RWPE1 (cell line): ENCODE results near the gene PHC2.

Experiments
- CTCF ChIA-PET: fragments of 350-600 bp; sonication (Branson Sonifier 250); formaldehyde crosslinking; extraction: SDS; loops from one replicate; lab custom pipeline; 2021; lab: Yijun Ruan, JAX
- POLR2A ChIA-PET: fragments of 400-600 bp; formaldehyde crosslinking; extraction: SDS; loops from one replicate; lab custom pipeline; 2020; ENCODE audit warnings: antibody characterized with exemption; ENCODE audit not compliant: low non-redundant PET; lab: Yijun Ruan, JAX
- DNase-seq: peaks from one replicate; pipeline ENCODE4 v3.0.0; 2012; ENCODE audit warnings: low spot score
- H3K27ac ChIP-seq: fragments of 450-650 bp; 2 replicates; pipeline ENCODE4 v1.5.1; 2017
- TF ChIP-seq, protein P1 (sequence below): fragments of 450-650 bp; conservative IDR thresholded peaks from 2 replicates; pipeline ENCODE4 v1.5.1; 2017; ENCODE audit warnings: low read depth, mild to moderate bottlenecking

Gene PHC2

GRCh38 chr1:33420870-33421775 lies 9.8 kb downstream of the PHC2 start:
- no peak overlapping the region for H3K27ac ChIP-seq
- CTCF ChIA-PET: no interaction called here
- POLR2A ChIA-PET: no interaction called here
- TF ChIP-seq, protein P1, sequence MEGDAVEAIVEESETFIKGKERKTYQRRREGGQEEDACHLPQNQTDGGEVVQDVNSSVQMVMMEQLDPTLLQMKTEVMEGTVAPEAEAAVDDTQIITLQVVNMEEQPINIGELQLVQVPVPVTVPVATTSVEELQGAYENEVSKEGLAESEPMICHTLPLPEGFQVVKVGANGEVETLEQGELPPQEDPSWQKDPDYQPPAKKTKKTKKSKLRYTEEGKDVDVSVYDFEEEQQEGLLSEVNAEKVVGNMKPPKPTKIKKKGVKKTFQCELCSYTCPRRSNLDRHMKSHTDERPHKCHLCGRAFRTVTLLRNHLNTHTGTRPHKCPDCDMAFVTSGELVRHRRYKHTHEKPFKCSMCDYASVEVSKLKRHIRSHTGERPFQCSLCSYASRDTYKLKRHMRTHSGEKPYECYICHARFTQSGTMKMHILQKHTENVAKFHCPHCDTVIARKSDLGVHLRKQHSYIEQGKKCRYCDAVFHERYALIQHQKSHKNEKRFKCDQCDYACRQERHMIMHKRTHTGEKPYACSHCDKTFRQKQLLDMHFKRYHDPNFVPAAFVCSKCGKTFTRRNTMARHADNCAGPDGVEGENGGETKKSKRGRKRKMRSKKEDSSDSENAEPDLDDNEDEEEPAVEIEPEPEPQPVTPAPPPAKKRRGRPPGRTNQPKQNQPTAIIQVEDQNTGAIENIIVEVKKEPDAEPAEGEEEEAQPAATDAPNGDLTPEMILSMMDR: no peak
- no peak for DNase-seq

DNA sequence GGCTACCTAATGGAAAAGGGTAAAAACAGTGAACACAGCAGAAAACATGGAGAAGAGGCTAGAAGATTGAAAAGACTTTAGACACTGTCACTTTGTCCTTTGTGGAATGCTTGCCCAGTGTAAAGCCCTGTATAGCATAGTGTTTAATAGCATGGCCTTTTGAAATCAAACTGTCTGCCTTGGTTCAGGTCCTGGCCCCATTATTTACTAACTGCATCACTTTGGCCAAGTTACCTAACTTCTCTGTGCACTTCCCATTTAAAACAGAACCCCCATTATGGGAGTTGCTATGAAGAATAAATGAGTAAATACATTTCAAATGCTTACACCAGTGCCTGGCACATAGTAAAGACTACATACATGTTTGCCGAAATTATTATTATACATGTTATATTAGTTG lies 12.1 kb downstream of the PHC2 start:
- H3K27ac ChIP-seq: no peak overlapping the region
- POLR2A ChIA-PET: no interaction called here
- CTCF ChIA-PET: no interaction called here
- no peak for DNase-seq
- TF ChIP-seq, protein P1: no peak

DNA sequence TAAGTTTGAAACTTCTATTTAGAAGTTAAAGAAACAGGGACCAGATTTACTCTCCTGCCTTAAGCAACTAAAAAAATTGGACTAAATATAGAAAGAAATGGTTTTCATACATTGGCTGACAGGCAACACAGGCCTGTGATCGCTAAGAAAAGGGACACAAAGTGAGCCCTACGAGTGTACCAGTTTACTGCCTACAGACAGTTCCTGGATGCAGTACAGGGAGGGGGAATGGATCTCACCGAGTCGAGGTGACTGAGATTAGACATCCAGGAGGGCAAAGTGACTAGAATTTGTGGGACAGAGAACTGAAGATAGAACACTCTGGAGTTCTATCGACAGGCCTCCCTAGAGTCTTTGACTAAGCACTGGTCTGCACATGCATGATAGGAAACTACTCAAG lies 16.0 kb downstream of the PHC2 start:
- TF ChIP-seq, protein P1: no peak
- CTCF ChIA-PET: no interaction called here
- no peak for DNase-seq
- POLR2A ChIA-PET: no interaction called here
- H3K27ac ChIP-seq: no peak overlapping the region

GRCh38 chr1:33410091-33410701 lies 20.7 kb downstream of the PHC2 start:
- ChIA-PET POLR2A (no interaction called here), CTCF (interaction anchor here (0.8 kb wide), 1 partner anchor 29 kb away, joined by 3 read pairs; no protein-coding TSS in a partner anchor)
- TF ChIP-seq, protein P1: no peak
- H3K27ac ChIP-seq: no peak overlapping the region
- DNase-seq: no peak

DNA sequence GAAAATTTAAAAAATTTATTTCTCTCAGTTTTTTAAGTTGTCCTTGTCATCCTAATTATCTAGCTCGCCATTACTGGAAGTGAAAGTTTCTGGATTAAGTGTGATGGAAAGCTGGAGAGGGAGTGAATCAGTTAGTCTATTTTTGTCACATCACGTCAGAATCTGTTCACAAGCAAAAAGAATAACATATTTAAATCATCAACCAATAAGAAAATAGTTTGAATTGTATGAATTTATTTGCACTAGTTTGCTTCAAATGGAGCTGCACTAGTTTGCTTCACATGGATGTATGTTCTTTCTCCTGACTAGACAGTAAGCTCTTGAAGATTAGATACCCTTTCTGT lies 22.8 kb downstream of the PHC2 start:
- no peak overlapping the region for H3K27ac ChIP-seq
- ChIA-PET CTCF (no interaction called here), POLR2A (no interaction called here)
- TF ChIP-seq, protein P1: no peak
- no peak for DNase-seq

DNA sequence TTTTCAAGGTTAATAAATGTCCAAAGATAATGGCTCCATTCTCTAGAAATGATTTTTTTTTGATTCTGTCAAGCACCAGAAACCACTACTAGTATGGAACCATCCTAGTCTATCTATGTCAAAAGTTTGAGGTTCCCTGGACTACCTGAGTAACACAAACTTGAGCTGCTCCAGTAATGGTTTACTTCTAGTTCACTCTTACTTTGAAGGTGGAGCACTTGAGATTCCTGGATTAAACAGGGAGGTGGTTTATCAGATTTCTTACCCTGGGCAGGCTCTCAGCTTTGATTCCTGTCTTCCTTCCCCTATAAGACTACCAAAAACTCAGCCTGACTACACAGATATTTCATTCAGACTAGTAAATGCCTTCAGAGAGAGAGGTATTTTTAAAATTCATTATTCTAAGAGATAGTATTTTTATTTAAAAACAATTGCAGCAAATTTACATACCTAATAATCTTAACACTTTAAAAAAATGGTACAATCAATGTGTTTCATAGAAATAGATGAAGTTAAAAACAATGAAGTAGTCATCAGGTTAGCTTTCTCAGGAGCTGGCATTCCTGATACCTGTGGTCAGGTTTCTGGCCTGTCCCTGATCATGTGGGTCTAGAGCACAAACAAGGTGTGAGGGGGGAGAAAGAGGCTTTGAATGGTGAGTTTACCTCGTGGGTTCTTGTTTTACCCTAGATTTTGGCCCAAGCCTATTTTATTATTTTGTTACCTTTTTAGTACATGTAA lies 23.4 kb downstream of the PHC2 start:
- TF ChIP-seq, protein P1: no peak
- no peak overlapping the region for H3K27ac ChIP-seq
- ChIA-PET CTCF (no interaction called here), POLR2A (no interaction called here)
- no peak for DNase-seq
